Activated CD4-positive, CD25-positive, alpha-beta regulatory T cell treated with anti-CD3 and anti-CD28 coated beads, Interleukin-2, amount 50 U/mL, for 16 hours (primary cell): ENCODE results near the gene RNU6-7.

Experiments used
- DNase-seq: peaks from one replicate; pipeline ENCODE4 v3.0.0-alpha.2; 2020; ENCODE audit warnings: low read depth, low spot score

The RNU6-7 gene

DNA sequence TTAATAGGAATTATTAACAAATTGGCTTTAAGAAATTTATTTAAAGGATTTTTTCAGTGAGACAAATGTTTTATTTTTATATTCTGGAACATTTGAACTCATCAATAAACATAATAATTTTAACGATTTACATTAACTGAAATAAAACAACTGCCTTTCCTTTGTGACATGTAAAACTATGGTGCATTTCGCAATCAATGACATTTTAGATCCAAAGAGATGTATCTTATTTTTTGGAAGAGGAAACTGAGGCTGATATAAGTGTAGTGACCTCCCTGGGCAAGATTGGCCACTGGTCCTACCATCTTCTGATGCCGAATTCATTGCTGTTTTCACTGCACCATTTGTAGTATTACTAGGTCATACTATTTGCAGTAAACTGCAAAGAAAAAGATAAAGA lies 3.7 kb downstream of the RNU6-7 start:
- no peak for DNase-seq

DNA sequence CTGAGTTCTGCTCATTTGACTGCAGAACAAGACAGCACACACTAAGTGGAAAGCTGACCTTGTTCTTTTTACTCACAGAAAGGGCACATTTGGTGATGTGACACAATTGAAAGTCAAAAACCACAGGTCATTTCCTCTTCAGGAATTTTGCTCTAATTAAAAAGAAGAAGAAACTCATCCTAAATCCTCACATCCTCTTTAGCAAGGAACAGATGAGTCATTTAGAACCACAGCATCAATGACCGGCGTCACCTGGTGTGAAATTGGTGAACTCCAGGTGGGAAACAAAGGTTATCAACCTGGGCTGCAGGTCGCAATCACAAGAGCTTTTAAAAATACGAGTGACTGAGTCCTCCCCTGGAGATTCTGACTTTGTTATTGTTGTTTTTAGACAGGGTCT lies 4.1 kb downstream of the RNU6-7 start:
- DNase-seq: no peak

DNA sequence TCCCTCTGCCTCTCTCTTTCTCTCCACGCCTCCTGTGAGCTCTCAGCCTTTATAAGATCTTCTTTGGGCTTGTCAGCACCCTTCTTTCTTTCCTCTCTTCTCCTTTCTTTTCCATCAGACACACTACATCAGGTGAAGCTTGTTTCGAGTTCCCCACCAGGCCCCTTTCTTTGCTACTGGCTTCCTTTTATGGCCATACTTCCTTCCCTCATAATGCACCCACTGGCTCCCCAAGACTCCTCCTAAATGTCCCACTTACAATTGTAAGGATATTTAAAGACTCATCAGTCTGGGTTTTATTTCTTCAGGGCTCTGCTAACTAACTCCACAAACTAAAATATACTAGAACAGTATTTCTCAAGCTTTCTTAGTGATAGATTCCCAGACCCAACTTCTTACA lies 4.7 kb downstream of the RNU6-7 start:
- DNase-seq: no peak

DNA sequence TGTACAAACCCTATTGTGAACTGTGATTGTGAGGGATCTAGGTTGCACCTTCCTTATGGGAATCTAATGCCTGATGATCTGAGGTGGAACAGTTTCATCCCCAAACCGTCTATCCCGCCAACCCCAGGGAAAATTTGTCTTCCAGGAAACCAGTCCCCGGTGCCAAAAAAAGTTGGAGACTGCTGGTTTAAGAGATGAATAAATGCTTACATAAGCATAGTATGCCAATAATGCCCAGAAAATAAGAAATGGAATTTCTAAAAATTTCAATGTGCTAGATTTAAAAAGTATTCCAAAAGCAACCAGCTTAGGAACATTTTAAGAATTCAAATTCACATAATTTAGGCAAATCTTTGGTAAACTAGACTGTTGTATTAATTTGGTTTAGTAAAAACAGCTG lies 6.6 kb downstream of the RNU6-7 start:
- no peak for DNase-seq

DNA sequence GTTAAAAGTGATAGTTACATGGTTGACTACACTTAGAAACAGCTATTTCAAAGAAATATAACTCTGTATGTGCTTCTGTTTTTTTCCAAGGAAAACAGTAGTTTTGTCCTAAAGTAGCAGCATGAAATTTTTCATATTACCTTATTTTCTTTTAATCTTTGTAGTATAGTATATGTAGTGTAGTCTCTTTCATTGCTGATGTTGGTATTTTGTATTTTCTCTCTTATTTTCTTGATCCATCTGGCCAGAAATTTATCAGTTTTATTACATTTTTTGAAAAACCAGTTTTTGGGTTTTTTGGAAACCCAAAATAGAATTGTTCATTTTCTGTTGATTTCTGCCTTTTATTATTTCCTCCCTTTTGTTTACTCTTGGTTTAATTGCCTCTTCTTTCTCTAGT lies 7.6 kb downstream of the RNU6-7 start:
- no peak for DNase-seq

DNA sequence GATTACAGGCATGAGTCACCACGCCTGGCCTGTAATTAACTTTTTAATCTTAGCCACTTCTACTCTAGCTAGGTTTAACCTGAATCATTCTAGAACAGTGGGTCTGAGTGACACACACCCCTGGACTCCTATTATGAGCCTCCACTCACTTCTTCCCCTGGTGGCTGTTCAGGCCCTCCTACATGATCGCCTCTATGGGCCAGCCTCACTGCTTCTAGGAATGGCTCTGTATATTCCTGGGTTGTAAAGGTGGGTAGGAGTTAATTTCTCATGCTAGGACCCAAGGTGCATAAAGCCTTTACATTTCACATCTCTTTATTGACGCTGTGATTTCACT lies 9.2 kb downstream of the RNU6-7 start:
- no peak for DNase-seq

DNA sequence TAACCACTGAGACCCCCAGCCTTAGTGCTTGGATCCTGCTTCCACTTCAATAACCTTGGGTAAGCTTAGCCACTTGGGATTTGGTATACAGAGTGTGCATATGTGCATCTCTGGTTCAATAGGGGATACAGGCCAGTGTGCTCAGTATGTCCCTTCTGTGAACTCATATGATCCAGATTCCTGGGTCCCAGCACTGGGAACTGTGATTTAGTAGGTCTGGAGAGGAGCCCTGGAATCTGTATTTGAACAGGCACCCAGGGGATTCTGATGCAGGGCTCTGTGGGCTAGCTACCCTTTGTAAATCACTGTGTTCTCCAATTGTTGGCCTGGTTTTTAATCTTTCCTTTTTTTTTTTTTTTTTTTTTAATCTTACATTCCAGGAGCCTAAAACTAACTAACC lies 11.0 kb downstream of the RNU6-7 start:
- DNase-seq: no peak

DNA sequence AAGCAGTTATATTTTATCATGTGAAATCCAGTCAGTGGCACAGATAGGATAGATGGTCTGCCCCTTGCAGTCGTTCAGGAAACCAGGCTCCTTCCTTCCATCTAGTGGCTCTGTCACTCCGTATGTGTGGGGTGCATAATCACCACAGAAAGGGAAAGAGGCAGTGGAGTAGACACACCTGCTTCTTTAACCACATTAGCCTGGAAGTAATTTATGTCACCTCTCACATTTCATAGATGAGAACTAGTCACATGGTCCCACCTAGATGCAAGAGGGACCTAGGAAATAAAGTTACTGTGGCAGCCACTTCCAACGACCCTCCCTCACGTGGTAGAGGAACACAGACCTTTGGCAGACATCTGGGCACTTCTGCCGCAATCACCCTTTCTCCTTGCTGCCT lies 15.5 kb downstream of the RNU6-7 start:
- DNase-seq: no peak

DNA sequence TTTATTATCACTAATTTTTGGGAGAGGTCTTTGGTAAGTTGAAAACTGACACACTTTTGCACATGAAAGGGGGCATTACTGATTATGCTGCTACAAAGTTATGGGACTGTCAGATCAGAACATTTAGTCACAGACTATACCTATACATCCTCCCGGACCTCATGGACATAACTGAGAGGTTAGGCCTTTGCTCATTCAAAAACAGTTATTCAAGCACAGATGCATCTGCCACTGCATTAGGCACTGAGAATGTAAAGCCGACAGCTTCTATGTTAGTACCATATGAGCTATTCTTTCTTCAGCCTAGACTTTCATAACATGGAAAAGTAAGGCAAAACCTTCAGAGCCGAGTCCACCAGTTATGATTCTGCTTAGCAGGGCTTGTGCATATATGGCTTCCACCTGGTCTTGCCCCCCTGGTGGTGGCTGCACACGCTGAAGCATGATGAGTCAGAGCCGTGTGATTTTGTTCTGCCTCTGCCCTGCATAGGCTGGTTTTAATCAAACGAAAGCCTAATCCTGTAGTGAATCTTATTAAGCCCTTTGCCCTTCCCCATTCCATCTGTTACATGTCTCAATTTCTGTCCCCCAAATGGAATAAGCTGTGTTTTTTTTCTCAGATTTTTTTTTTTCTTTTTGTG lies 23.0 kb downstream of the RNU6-7 start:
- no peak for DNase-seq

DNA sequence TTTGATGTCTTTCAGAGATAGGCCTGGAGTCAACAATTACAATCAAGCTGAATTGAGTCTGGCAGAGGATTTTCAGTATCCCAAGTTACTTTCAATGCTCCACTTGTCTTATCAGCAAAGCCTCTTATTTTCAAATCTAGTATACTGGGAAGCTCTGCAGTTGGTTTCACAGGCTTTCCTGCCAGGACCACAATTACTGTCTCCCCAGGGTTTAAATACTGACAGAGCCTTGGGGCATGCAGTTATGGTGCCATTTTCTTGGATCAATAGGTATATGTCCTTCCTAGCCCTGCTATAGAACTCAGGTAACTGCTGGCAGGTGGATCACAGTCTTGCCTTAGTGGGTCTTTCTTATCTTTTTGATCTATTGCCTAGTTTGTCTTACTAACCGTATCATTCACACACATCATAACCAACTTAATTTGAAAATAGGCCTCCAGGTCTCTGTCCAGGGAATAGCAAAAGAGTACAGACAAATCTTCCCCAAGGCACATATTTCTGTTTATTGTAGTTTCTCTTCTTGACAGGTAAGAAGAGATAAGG lies 23.6 kb downstream of the RNU6-7 start:
- no peak for DNase-seq

DNA sequence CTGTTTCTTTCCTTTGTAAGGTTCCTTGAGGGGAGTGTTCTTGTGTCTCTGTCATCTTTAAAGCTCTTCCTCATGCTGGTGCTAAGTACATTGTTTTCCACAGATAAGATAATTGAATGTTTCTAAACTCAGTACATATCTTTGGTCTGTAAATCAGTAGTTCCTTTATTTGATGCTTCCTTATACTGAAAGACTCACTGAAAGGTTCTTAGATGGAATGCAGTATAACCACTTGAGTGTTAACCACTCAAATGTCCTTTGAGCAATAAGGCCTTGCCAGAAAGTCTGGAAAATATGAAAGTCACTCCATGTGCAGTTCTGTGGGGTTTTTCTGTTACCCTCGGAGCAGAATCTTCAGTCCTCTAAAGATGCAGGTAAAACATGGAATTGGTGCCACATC lies 24.2 kb downstream of the RNU6-7 start:
- no peak for DNase-seq

DNA sequence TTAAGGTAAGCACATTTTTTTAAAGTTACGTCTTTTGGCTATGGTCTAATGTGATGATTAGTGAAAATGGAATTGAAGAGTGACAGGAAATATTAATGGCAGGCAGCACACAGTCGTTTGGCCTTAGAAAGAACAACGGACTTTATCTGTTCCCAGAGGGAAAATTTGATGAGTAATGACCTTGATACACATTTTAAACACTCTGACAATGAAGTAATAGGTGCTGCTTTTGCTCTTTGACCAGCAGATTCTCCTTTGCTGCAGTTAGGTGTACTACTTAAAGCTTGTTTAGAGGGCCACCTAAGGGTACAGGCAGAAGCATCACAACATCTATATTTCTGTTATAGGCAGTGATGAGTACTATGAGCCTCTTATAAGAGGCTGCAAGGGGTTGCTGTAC lies 28.3 kb downstream of the RNU6-7 start:
- DNase-seq: no peak

DNA sequence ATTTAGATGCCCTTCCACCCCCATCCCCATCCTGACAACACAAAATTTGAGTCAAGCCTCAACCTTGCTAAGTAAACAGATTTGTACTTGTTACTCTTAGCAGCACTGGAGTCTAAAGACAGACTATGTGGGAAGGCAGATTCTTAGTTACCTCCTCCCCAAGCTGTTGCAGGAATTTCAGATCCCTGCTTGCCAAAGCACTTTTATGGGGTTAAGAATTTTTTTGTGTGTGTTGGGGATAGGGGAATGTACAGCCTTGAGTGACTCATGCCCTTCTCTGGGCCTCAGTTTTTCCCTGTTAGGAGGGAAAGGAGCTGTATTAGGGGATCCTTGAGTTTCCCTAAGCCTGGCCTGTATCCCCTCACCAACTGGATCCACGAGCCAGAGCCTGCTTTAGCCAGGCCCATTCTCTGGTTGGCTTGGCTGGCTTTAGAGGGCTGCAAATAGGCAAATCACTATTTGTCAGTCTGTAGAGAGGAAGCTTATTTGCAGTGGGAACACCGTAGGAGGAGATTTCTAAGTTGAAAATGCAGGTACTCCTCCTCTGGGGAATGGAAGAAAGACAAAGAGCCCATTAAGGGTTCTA lies 28.9 kb downstream of the RNU6-7 start:
- DNase-seq: no peak

DNA sequence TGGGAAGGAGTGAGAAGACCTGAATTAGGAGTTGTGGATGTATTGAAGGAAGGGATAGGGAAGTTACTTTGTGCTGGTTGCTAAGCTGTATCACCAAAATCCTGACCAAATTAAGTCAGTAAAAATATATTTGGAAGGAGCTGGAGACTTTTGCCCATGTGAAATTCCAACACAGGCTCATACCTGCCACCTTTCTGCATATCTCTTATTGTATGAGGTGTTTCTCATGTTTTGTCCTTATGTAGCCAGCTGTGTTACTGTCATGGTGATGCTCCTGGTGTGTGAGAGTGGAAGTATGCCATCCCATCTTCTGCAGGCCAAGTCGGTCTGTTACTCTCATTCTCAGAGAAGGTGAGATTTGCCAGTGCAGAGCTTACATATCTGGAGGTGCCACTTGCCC lies 30.6 kb downstream of the RNU6-7 start:
- no peak for DNase-seq

DNA sequence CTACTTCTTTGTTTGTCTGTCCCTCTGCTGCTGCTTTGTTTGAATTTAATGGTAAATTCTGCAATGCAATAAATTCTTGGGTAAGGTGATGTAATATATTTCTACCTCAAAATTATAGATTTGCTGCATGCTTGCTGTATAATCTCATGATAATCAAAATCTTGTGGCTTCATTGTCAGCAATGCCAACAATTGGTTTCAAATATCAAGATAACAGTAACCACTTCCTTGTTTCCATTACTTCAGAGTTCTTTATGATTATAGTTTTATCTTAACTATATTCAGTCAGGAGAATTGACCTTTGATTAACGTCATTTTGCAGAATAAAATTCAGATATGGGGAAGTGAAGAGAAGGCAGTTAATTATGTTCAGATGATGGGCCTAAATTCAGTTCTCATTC lies 31.4 kb downstream of the RNU6-7 start:
- DNase-seq: no peak

DNA sequence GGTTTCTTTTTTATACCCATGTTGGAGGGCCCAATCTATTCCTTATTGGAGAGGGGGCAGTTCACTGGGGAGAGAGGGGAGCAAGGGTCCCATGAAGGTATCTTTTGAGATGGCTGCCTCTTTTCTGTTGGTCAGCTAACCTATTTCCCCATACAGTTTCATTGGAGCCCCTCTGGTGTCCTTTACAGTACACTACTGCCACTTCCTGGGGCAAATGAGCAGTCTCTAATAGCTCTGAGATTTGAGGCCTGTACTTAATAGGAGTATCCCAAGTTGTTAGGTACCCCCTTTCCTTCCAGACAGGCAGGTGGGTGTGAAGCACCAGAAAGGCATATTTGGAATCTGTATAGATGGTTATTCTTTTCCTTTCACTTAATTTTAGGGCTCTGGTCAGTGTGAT lies 42.6 kb downstream of the RNU6-7 start:
- no peak for DNase-seq

DNA sequence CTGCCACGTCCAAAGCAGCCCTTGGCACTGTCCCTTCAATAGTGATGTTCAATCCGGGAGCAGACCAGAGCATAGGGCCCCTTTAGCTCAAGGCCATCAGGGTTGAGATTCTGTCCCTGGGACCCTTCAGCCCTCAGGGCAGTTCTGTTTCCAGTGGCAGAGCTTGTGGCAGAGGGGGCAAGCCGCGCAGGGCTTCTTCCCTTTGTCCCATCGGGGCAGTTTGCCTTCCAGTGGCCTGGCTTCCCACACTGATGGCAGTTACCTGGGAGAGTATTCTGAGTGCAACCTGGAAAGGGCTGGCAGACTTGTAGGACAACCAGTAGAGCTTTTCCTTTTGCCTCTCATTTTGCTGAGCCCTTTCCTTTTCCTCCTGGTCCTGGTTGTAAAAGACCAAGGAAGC lies 44.9 kb downstream of the RNU6-7 start:
- DNase-seq: no peak

DNA sequence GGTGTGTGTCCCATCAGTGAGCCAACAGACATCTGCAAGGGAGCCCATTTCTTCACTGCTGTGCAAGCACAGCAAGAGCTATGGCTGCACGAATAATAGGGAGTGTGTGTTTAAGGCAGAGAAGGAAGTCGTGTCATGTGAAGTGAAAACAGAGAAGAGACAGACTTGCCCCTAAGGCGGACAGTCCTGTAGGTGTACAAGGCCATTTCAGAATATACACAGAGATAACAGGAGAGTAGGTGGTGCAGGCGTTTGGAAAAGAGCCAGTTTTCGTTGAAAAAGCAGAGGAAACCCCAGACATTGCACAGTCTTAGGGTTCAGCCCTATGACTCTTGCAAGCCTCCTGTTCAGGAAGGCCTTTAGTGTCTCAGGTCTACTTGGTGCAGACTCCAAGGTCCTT lies 47.5 kb downstream of the RNU6-7 start:
- DNase-seq: no peak

DNA sequence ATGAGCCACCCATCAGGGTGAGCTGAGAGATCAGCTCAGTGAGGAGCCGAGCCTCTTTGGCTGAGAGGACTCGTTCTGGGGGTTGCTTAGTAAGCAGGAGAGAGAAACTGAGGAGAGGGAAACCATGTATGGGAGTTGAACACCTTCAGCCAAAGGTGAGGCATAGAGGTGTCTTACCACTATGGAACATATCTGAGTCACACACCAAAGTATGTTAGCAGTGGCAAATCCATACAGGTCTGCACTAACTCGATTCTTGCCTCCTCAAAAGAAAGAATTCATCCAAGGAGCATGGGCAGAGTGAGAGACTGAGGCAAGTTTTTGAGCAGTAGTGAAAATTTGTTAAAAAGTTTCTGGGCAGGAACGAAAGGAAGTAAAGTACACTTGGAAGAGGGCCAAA lies 47.9 kb downstream of the RNU6-7 start:
- DNase-seq: no peak

DNA sequence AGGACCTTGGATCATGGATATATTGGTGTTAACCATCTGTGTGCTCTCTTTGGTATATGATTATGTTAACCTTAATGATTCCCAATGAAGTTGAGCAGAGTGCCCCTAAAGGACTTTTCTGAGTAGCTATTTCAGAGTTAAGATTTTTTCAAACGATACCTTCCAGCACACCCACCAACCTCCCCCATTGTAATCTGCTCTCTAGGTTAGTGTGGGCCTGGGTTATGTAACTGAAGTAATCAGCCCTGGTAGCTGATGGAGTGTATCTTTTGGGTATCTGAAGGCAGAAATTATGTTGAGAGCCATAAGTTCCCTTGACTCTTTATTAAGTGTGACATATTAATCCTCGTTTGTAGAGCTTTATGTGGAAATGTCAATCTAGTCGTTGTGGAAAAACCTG lies 48.8 kb downstream of the RNU6-7 start:
- DNase-seq: no peak

DNA sequence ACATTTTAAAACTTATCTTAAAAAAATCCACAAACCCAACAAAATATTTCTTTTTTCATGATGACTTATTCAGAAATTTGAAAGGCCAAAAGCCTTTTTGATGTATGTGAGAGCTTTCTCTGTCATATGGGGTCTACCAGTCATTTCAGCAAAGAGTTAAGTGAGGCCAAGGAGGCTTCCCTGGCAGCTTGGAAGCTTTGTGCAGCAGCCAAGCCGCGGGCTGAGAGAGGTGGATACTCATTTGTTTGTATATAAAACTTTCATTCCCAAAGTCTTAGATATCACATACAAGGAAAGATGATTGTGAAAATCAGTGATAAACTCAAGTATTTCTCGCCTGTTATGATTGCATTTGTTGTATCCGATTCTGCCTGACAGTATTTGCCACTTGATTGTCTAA lies 49.7 kb downstream of the RNU6-7 start:
- DNase-seq: no peak
